NCI-H2196 (cell line): ENCODE results near the gene PABPC3.

ENCODE experiments used
- DNase-seq: peaks from one replicate; lab custom pipeline; 2025; ENCODE audit not compliant: unreplicated experiment; lab: John Stamatoyannopoulos, UW

Gene PABPC3

GRCh38 chr13:25095851-25096453 lies at the start of gene PABPC3:
PABPC3 (plus strand) TSS chr13:25096136; CDS start chr13:25096199, 63 bp downstream.
- no peak for DNase-seq

DNA sequence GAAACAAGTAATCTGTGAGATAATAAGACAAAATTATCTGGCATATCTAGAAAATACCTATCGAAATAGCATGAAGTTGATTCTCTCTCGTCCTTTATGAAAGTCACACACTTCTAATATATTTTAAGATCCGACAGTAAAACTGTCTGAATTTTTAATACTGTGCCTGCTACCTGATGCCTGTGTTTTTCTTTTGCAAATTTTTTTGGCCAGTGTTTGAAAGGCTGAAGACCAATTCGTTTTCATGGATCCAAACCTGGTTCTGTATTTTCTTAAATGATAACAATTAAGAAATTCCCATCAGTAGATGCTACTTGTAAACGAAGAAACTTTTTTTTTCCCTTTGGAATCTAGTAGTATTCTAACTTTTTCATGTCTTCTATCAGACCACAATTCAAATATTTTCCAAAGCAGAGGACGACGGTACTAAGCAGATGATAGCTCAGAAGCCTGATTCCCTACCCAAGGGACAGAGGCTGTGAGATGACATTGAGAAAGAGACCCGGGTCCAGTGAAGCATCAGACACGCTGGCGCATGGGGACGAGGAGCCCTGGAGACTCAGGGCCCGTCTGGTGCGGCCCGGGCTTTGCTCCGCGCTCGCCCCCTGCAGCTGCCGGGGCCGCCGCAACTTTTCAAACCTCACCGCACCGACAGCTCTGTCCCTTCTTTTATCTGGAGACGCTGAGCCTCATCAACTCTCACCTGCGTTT lies 49.5 kb upstream of the PABPC3 start:
- DNase-seq, result no peak

DNA sequence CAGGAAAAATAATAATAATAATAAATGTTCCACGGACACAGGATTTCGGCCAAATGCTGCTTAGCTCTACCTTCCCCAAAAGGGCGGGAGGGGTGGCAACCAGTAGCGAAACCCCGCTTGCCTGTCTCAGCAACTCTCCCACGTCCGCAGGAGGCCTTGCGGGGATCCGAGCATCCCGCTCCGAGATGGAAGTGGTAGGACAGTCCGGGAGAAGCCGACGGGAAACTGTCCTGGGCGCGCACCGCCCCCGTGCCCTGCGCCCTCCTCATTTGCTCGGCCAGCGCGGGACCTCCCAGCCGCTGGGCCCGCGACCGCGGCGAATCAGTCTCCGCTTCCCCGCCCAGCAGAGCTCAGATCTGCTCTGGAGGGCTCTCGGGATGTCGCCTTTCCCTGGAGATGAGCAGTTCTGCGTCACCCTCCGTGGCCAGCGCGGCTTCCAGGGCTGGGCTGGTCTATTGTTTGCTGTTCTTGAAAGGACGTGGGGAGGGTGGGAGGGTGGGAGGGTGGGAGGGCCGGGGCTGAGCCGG lies 48.9 kb upstream of the PABPC3 start:
- DNase-seq, result no peak

- no peak for DNase-seq
Measured at GRCh38 chr13:25051065-25051464, 44.9 kb upstream of the PABPC3 start.

DNA sequence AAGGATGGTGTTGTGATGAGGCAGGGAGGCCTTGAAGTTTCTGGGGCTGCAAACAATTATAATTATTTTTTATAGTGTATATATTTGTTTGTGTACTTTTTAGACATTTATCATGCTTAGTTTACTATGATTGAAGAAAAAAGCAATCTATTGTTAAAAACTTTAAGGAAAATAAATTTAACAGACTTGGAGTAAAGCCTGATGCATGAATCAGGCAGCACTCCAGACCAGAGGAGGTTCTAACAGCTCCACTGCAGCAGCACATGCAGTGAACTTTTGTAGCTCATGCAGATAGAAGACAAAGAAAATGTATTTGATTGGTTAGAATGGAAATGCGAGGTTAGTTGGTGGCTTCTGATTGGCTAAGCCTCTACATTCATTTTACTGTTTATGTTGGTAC lies 36.8 kb upstream of the PABPC3 start:
- no peak for DNase-seq

GRCh38 chr13:25059958-25060357 lies 36.0 kb upstream of the PABPC3 start:
- no peak for DNase-seq

- DNase-seq, result no peak
Measured at GRCh38 chr13:25062479-25062878, 33.5 kb upstream of the PABPC3 start.

DNA sequence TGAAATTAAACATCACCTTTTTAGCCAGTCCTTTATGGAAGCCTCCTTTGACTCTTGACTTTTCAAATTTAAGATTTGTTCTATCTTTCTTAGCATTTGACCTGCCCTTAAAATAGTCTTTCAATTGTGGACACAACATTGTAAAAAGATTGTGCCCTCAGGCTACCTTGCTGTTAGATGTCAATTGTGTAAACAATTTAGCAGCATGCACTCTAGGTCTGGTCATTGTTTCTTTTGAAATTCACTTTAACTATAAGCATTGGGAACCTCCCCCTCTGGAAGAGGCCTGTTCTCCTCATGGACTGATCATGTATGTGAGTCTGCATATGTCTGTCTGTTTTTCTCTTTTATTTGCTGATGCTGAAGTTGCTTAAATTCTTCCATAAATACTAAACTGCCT lies 31.5 kb upstream of the PABPC3 start:
- DNase-seq, result no peak

- DNase-seq, result no peak
Measured at GRCh38 chr13:25065974-25066770, 29.8 kb upstream of the PABPC3 start.

DNA sequence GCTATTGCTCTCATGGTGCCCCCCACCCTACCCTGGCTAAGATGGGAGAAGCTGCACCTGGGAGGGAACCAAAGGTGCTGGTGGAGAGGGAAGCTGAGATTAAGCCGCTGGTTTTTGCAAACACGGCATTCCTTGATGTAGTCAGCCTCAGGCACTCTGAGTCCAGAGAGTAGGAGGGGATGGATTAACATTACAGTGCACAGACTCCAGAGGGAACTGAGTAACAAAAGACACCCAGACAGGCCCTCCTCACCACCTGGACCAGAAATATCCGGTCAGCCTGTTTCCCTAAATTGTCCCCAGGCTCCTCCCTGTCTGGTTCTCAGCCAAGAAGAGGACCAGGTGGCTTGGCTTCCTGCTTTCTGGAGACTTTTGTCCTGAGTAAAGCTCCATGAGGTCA lies 28.9 kb upstream of the PABPC3 start:
- peak; percentile 8 for DNase-seq

DNA sequence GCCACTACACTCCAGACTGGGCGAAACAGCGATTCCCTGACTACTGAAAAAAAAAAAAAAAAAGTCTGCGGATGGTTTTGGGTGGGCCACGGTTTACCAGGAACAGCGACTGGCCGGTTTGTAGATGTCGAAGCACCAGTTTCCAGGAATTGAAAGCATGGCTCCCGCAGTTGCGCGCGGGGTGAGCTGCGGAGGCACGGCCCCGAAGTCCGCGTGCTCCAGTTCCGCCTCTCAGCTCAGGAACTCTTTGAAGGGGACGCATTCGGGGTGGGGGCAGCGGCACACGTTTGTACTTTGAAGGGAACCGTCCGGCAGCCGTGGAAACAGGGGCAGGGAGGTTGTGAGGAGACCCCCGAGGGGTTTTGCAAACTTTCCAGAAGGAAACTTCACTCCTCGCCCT lies 27.1 kb upstream of the PABPC3 start:
- DNase-seq, result no peak

DNA sequence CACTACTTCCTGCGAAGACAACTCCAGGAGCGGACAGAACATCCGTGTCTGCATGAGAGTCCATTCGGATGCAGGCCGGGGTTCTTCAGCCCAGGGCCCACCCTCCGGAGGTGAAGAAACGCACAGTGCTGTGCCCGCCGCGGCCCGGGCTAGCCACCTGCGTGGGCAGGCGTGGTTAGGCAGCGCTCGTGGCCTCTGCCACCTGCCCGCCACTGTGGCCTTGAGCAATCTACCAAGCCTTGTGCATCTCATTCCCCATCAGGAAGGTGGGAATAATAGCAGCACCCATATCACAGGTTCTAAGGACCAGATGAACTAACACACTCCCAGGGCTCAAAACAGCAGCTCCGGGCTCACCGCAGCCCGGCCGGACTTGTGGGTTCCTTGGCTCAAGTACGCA lies 26.7 kb upstream of the PABPC3 start:
- DNase-seq, result no peak

- no peak for DNase-seq
Measured at GRCh38 chr13:25069911-25070310, 26.0 kb upstream of the PABPC3 start.

DNA sequence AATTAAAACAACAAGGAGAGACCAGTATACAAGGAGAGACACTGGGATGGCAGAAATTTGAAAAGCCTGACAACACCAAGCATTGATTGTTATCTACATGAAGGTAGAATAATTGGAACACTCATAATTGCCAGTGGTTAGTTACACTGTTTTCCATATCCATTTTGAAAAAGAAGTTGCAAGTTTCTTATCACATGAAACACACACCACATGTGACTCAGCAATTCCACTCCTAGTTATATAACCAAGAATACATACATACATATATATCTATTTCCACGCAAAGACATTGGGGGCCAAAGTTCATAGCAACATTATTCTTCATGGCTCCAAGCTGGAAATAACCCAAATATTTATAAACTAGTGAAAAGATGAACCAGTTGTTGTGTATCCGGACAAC lies 15.2 kb upstream of the PABPC3 start:
- no peak for DNase-seq

- DNase-seq, result no peak
Measured at GRCh38 chr13:25084096-25084495, 11.8 kb upstream of the PABPC3 start.

GRCh38 chr13:25085125-25085742 lies 10.7 kb upstream of the PABPC3 start:
- DNase-seq, result no peak

DNA sequence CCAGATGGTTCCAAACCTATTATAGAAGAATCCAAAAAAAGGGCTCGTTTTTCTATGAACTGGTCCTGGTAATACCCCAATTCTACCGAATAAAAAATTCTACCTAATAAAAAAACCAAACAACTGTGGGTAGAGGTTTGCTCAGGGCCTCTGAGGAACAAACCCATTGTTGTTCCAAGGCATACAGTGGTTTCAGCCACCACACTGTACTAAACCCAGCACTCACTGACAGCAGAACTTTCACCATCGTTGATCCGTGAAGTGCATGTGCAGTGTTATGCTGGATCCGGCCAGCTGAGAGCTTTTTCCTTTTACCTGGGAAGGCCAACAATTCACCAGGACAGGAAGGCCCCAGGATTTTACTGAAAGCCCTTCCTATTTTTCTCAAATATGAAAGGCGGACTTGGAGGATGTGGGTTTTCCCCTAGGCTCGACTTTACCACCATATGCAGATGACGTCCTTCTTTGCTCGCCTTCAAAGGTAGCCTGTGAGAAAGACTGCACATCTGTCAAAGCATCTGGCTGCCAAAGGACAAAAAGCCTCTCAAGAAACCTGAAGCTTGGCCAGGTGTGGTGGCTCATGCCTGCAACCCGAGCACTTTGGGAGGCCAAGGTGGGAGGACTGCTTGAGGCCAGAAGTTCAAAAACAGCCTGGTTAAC lies 7.2 kb upstream of the PABPC3 start:
- no peak for DNase-seq

DNA sequence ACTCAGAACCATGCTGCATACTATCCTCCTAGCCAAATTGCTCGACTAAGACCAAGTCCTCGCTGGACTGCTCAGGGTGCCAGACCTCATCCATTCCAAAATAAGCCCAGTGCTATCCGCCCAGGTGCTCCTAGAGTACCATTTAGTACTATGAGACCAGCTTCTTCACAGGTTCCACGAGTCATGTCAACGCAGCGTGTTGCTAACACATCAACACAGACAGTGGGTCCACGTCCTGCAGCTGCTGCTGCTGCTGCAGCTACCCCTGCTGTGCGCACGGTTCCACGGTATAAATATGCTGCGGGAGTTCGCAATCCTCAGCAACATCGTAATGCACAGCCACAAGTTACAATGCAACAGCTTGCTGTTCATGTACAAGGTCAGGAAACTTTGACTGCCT lies 1.5 kb downstream of the PABPC3 start:
- DNase-seq, result no peak

DNA sequence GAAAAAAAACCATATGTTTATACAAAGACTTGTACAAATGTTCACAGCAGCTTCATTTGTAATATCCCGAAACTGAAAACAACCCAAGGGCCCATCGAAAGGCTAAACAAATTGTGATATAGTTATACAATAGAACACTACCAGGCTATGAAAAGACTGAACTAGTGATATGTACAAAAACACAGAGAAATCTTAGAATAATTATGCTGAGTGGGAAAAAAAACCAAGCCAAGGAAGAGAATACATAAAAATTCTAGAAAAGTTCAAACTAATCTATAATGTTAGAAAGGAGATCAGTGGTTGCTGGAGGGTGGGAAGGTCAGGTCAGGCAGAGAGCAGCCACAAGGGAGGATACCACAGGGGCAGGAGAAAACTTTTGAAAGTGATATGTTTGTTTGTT lies 7.8 kb downstream of the PABPC3 start:
- DNase-seq, result no peak

DNA sequence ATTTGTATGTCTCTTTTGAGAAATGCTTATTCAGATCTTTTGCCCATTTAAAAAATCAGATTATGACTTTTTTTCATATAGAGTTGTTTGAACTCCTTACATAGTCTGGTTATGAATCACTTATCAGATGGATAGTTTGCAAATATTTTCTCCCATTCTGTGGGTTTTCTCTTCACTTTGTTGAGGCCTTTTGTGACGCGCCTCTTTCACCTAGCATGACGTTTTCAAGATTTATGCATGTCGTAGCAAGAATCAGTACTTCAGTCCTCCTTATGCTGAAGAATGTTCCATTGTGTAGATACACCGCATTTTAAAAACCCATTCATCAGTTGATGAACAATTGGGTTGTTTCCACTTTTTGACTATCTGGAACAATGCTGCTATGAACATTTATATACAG lies 13.4 kb downstream of the PABPC3 start:
- DNase-seq, result no peak
